Measurements from ENCODE around the gene CUL1. TPM values are rescaled to one million over a fixed set of nuclear protein-coding genes. Genes with fewer than 3 reads are reported as not detected.

Gene CUL1
- total and polyA plus RNA-seq, 11 donors, result 17.5 to 58.3 (median 43.6) TPM

DNA sequence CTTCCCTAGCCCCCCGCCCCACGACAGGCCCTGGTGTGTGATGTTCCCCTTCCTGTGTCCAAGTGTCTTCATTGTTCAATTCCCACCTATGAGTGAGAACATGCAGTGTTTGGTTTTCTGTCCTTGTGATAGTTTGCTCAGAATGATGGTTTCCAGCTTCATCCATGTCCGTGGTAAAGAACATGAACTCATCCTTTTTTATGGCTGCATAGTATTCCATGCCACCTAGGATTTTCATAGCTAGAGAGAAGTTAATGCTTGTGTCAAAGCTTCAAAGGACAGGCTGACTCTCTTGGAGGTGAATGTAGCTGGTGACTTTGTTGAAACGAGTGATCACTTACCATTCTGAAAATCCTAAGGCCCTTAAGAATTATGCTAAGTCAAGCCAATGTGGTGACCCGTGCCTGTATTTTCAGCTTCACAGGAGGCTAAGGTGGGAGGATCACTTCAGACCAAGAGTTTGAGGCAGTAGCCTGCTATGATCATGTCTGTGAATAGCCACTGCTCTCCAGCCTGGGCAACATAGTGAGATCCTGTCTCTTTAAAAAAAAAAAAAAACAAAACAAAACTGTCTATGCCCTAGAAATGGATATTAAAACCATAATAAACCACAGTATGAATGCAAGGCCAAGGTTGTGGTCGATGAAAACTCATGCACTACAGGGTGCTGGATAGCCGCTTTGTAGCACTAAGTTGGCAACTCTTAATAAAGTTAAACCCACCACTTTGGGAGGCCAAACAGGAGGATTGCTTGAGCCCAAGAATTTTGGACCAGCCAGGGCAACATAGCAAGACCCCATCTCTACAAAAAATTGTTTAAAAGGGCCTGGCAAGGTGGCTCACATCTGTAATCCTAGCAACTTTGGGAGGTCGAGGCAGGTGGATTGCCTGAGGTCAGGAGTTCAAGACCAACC lies 52.0 kb downstream of the CUL1 start:
- H3K4me3 ChIP-seq, result no peak overlapping the region
- H3K4me1 ChIP-seq, result no peaks in the 10 kb centered on the region
- no peaks in the 10 kb centered on the region for H3K9me3 ChIP-seq
- H3K36me3 ChIP-seq, result peaks cover 0 to 32% (median 17%) of the 10 kb centered on the region in 9 donors
- no peak for TF ChIP-seq POLR2A (IDR thresholded peaks at IDR 0.05)
- TF ChIP-seq, protein P1, sequence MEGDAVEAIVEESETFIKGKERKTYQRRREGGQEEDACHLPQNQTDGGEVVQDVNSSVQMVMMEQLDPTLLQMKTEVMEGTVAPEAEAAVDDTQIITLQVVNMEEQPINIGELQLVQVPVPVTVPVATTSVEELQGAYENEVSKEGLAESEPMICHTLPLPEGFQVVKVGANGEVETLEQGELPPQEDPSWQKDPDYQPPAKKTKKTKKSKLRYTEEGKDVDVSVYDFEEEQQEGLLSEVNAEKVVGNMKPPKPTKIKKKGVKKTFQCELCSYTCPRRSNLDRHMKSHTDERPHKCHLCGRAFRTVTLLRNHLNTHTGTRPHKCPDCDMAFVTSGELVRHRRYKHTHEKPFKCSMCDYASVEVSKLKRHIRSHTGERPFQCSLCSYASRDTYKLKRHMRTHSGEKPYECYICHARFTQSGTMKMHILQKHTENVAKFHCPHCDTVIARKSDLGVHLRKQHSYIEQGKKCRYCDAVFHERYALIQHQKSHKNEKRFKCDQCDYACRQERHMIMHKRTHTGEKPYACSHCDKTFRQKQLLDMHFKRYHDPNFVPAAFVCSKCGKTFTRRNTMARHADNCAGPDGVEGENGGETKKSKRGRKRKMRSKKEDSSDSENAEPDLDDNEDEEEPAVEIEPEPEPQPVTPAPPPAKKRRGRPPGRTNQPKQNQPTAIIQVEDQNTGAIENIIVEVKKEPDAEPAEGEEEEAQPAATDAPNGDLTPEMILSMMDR (IDR thresholded peaks at IDR 0.05), result no peak
- 94 to 99% (median 97%) methylated on average over 8 of the region's 8 CpGs for WGBS, 4 donors
- ATAC-seq (no peak), DNase-seq (no peak)
- intact Hi-C loops (cut with DNase I), result no loop called here
- H3K27ac ChIP-seq, result no peak overlapping the region
- H3K27me3 ChIP-seq, result no peaks in the 10 kb centered on the region

DNA sequence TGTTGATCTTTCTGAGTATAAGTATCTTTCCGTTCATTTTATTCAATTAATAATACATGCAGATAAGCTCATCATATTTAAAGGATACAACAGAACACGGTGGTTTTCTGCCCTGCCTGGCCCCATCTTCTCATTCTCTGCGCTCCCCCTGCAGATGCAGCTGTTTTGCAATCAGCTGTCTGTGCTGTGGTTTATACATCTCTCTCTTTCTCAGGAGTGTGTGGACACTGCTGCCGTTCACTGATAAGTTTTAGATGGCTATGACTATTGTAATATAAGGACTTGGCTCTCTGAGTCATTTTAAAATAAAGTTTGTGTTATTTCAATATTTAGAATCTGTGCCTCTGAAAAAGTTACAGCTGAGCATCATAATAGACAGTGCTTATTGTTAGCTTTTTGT lies 54.5 kb downstream of the CUL1 start:
- DNase-seq (no peak), ATAC-seq (no peak)
- no peaks in the 10 kb centered on the region for H3K4me1 ChIP-seq
- H3K4me3 ChIP-seq, result no peak overlapping the region
- TF ChIP-seq, protein P1 (IDR thresholded peaks at IDR 0.05), result no peak
- no peak for TF ChIP-seq POLR2A (IDR thresholded peaks at IDR 0.05)
- H3K27me3 ChIP-seq, result no peaks in the 10 kb centered on the region
- no peak overlapping the region for H3K27ac ChIP-seq
- 75 to 77% (median 76%) methylated on average over 4 of the region's 4 CpGs for WGBS, 4 donors
- intact Hi-C loops (cut with DNase I), result no loop called here
- H3K36me3 ChIP-seq, result peaks cover 0 to 43% (median 31%) of the 10 kb centered on the region in 9 donors
- no peaks in the 10 kb centered on the region for H3K9me3 ChIP-seq

DNA sequence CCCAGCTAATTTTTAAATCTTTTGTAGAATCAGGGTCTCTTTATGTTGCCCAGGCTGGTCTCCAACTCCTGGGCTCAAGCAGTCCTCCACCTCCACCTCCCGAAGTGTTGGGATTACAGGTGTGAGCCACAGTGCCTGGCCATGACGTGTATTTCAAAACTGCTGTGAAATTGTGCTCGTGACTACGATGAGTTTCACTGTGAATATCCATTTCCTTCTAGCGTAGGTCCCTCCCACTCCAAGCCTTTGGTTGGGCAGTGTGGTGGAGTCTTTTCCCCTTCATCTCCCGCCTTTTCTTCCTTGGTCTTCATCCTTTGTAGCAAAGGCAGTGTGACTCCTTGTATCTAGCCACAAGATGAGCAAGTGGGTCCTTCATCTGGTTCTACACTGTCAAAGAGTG lies 56.2 kb downstream of the CUL1 start:
- no peak overlapping the region for H3K27ac ChIP-seq
- no peak for DNase-seq
- intact Hi-C loops (cut with DNase I), result no loop called here
- TF ChIP-seq POLR2A (IDR thresholded peaks at IDR 0.05), result no peak
- TF ChIP-seq, protein P1 (IDR thresholded peaks at IDR 0.05), result no peak
- H3K27me3 ChIP-seq, result no peaks in the 10 kb centered on the region
- H3K36me3 ChIP-seq, result peaks cover 0 to 60% (median 48%) of the 10 kb centered on the region in 9 donors
- ATAC-seq, result no peak
- H3K4me3 ChIP-seq, result no peak overlapping the region
- 92 to 93% (median 93%) methylated on average over 6 of the region's 6 CpGs for whole genome bisulfite sequencing, 4 donors
- no peaks in the 10 kb centered on the region for H3K4me1 ChIP-seq
- no peaks in the 10 kb centered on the region for H3K9me3 ChIP-seq

DNA sequence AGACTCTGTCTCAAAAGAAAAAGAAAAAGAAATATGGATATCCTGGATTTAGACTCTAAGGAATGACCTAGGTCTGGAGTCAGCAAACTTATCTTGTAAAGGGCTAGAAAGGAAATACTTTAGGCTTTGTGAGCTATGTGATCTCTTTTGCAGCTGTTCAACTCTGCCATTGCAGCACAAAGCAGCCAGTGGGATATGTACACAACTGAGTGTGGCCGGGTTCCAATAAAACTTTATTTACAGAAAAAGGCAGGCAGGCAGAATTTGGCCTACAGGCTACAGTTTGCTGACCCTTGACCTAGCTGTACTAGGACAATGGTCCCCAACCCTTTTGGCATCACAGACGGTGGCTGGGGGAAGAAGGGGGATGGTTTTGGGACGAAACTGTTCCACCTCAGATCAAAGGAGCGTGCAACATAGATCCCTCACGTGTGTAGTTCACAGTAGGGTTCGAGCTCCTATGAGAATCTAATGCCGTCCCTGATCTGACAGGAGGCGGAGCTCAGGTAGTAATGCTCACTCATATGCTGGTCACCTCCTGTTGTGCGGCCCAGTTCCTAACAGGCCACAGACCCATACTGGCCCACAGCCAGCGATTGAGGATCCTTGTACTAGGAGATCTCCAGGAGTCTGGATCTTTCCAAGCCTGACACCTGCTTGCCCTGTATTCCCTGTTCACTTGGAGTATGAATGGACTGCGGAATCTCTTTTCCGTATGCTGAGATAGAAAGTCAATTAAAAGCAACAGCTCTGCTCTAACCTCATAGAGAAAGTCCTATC lies 63.0 kb downstream of the CUL1 start:
- DNase-seq, result no peak
- H3K4me3 ChIP-seq, result no peak overlapping the region
- no peaks in the 10 kb centered on the region for H3K4me1 ChIP-seq
- intact Hi-C loops (cut with DNase I), result no loop called here
- TF ChIP-seq, protein P1 (IDR thresholded peaks at IDR 0.05), result no peak
- no peak for TF ChIP-seq POLR2A (IDR thresholded peaks at IDR 0.05)
- peaks cover 0 to 94% (median 78%) of the 10 kb centered on the region in 9 donors for H3K36me3 ChIP-seq
- H3K27me3 ChIP-seq, result no peaks in the 10 kb centered on the region
- no peaks in the 10 kb centered on the region for H3K9me3 ChIP-seq
- ATAC-seq, result peak in 1 of 4 donors; percentile 26
- H3K27ac ChIP-seq, result no peak overlapping the region
- 88 to 92% (median 89%) methylated on average over 12 of the region's 12 CpGs for WGBS, 4 donors
